Neural progenitor cell (in vitro differentiated cells): ENCODE results near the gene CMTM1.

Source experiments
- CTCF ChIP-seq: fragments of 200-600 bp; sonication (generic); IDR thresholded peaks from 2 replicates; pipeline ENCODE4 v1.5.1; 2017; ENCODE audit warnings: antibody characterized with exemption, mild to moderate bottlenecking
- EZH2 ChIP-seq: fragments of 200-600 bp; sonication (generic); IDR thresholded peaks from 2 replicates; pipeline ENCODE4 v1.6.1; 2017; ENCODE audit warnings: antibody characterized with exemption, mild to moderate bottlenecking, moderate library complexity

DNA sequence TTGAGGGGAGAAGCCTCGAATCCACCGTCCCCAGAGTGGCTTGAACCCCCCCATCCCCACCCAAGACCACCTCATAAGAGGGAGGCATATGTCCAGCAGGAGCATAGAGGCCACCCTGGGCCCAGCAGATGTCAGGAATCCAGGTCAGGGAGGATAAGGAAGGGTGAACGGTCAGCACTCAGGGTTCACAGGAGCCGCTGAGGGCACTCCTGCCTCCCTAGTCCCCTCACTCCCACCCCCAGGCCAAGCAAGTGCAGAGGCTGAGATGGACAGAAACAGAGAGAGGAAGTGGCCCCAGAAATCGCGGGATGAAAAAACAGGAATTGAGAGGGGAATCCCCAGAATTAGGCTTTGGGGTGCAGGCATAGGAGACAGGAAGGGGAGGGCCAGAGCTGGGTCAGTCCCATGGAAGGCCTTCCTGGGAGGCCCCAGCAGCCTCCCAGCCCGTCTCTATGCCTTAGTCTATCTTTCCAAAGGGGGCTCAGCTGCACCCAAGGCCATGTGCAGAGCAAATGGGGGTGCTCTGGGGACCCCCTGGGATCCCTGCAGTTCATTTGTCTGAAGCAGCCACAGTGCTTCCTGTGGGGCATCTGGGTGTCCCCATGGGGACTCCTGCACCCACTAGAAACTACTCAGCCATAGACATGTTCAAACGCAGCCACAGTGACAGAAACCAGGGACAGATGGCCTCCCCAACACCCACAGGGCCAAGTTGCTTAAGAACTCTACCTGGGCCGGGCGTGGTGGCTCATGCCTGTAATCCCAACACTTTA lies 39.9 kb downstream of the CMTM1 start:
- TF ChIP-seq CTCF: no peak
- no peak for TF ChIP-seq EZH2
